Peyer's patch (tissue), 4 donors: ENCODE data around the gene UGT1A9. TPM values are rescaled to one million over a fixed set of nuclear protein-coding genes. Genes with fewer than 3 reads are reported as not detected.
A peak's percentile ranks its signal among the peaks of the same experiment; 100 is the strongest.

ENCODE experiments used
- DNase-seq, 3 donors: peaks; one replicate each; pipeline ENCODE4 v3.0.0-alpha.2; 2017 to 2019
- H3K27ac ChIP-seq, 4 donors: fragments of 200-600 bp; sonication (generic); one replicate each; pipeline ENCODE4 v1.5.1; 2016 to 2019
- H3K27me3 ChIP-seq, 2 donors: fragments of 200-600 bp; sonication (generic); one replicate each; pipeline ENCODE4 v1.5.1; 2019
- H3K36me3 ChIP-seq, 3 donors: fragments of 200-600 bp; sonication (generic); one replicate each; pipeline ENCODE4 v1.5.1; 2016 to 2019
- H3K4me1 ChIP-seq, 4 donors: fragments of 200-600 bp; sonication (generic); one replicate each; pipeline ENCODE4 v1.5.1; 2016 to 2019
- H3K4me3 ChIP-seq, 4 donors: fragments of 200-600 bp; sonication (generic); 1 replicate in 3 of 4; 2 replicates in 1 of 4; pipeline ENCODE4 v1.5.1; 2016 to 2019; ENCODE audit warnings: mild to moderate bottlenecking in 1 of 4
- H3K9me3 ChIP-seq, 4 donors: fragments of 200-600 bp; sonication (generic); one replicate each; pipeline ENCODE4 v1.5.1; 2016 to 2019; ENCODE audit warnings: mild to moderate bottlenecking in 1 of 4
- CTCF ChIP-seq, 6 experiments: fragments of 450-650 bp in 4 of 6; fragments of 200-600 bp in 2 of 6; sonication (generic) in 1 of 6; IDR thresholded peaks; one replicate each; pipeline ENCODE4 v1.5.1; 2017 to 2019; ENCODE audit warnings: antibody characterized with exemption in 6 of 6, mild to moderate bottlenecking in 3 of 6, moderate library complexity in 1 of 6
- POLR2A ChIP-seq, 2 donors: fragments of 450-650 bp; IDR thresholded peaks; one replicate each; pipeline ENCODE4 v1.5.1; 2017; ENCODE audit warnings: antibody characterized with exemption in 2 of 2, mild to moderate bottlenecking in 2 of 2, moderate library complexity in 2 of 2
- total RNA-seq, 4 donors: library from RNA; depleted of rRNA; stranded (reverse); fragments of >200 nt; gene quantifications; one replicate each; pipeline ENCODE4 v1.1.0, GENCODE V29; 2016

The UGT1A9 gene
- total RNA-seq, 4 donors from 2014 or later = 4.1 to 17.3 (median 14.1) TPM

- Histone ChIP-seq H3K4me3 (no peak overlapping the region), H3K27ac (no peak overlapping the region), H3K4me1 (no peaks in the 10 kb centered on the region), H3K27me3 (no peaks in the 10 kb centered on the region), H3K9me3 (no peaks in the 10 kb centered on the region), H3K36me3 (no peaks in the 10 kb centered on the region)
- peak in 2 of 3 donors; percentile 28 to 31 for DNase-seq
- no peak for TF ChIP-seq CTCF (IDR thresholded peaks at IDR 0.05)
- TF ChIP-seq POLR2A (IDR thresholded peaks at IDR 0.05) = no peak
Observed at GRCh38 chr2:233818639-233819621, 147.2 kb downstream of the UGT1A9 start.

GRCh38 chr2:233819884-233820773 lies 148.4 kb downstream of the UGT1A9 start:
- Histone ChIP-seq H3K27me3 (no peaks in the 10 kb centered on the region), H3K9me3 (no peaks in the 10 kb centered on the region), H3K27ac (no peak overlapping the region), H3K36me3 (no peaks in the 10 kb centered on the region), H3K4me3 (no peak overlapping the region), H3K4me1 (no peaks in the 10 kb centered on the region)
- TF ChIP-seq POLR2A (IDR thresholded peaks at IDR 0.05) (no peak), CTCF (IDR thresholded peaks at IDR 0.05) (no peak)
- peak in 2 of 3 donors; percentile 29 to 30 for DNase-seq

GRCh38 chr2:233820774-233821105 lies 149.0 kb downstream of the UGT1A9 start:
- Histone ChIP-seq H3K27me3 (no peaks in the 10 kb centered on the region), H3K36me3 (no peaks in the 10 kb centered on the region), H3K27ac (no peak overlapping the region), H3K4me3 (no peak overlapping the region), H3K9me3 (no peaks in the 10 kb centered on the region), H3K4me1 (no peaks in the 10 kb centered on the region)
- no peak for TF ChIP-seq POLR2A (IDR thresholded peaks at IDR 0.05)
- TF ChIP-seq CTCF (IDR thresholded peaks at IDR 0.05) = no peak
- DNase-seq = peak in 1 of 3 donors; percentile 31

- Histone ChIP-seq H3K4me1 (no peaks in the 10 kb centered on the region), H3K27ac (no peak overlapping the region), H3K27me3 (no peaks in the 10 kb centered on the region), H3K36me3 (no peaks in the 10 kb centered on the region), H3K4me3 (no peak overlapping the region), H3K9me3 (no peaks in the 10 kb centered on the region)
- peak in 1 of 3 donors; percentile 37 for DNase-seq
- TF ChIP-seq CTCF (IDR thresholded peaks at IDR 0.05) (no peak), POLR2A (IDR thresholded peaks at IDR 0.05) (no peak)
Observed at GRCh38 chr2:233821196-233821595, 149.5 kb downstream of the UGT1A9 start.

GRCh38 chr2:233821709-233822100 lies 150.0 kb downstream of the UGT1A9 start:
- Histone ChIP-seq H3K4me1 (no peaks in the 10 kb centered on the region), H3K27ac (peak overlapping the region in 1 of 4 donors; percentile 19), H3K27me3 (no peaks in the 10 kb centered on the region), H3K9me3 (no peaks in the 10 kb centered on the region), H3K4me3 (no peak overlapping the region), H3K36me3 (no peaks in the 10 kb centered on the region)
- DNase-seq = no peak
- TF ChIP-seq POLR2A (IDR thresholded peaks at IDR 0.05) = no peak
- no peak for TF ChIP-seq CTCF (IDR thresholded peaks at IDR 0.05)
